ENCODE measurements around the gene ATP23.

DNA sequence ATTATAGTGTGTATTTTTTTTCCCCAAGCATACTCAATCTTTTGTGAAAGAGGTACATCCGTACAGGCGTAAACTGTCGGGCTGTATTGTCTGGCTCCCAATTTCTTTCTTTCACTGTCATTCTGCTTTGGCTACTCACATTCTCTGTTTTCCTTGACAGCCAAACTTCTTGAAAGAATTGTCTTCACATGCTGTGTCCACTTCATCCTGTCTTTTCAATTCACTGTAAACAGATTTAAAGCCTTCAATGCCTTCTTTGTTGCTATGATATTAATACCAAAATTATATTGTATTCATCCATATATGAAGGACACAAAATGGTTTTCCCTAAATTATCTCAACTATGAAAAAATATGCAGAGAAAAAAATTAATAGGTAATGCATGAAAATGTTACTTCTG lies 6.0 kb upstream of the ATP23 start:
- TF ChIP-seq, protein P1, sequence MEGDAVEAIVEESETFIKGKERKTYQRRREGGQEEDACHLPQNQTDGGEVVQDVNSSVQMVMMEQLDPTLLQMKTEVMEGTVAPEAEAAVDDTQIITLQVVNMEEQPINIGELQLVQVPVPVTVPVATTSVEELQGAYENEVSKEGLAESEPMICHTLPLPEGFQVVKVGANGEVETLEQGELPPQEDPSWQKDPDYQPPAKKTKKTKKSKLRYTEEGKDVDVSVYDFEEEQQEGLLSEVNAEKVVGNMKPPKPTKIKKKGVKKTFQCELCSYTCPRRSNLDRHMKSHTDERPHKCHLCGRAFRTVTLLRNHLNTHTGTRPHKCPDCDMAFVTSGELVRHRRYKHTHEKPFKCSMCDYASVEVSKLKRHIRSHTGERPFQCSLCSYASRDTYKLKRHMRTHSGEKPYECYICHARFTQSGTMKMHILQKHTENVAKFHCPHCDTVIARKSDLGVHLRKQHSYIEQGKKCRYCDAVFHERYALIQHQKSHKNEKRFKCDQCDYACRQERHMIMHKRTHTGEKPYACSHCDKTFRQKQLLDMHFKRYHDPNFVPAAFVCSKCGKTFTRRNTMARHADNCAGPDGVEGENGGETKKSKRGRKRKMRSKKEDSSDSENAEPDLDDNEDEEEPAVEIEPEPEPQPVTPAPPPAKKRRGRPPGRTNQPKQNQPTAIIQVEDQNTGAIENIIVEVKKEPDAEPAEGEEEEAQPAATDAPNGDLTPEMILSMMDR (IDR thresholded peaks at IDR 0.05 in 2 of 3, conservative IDR thresholded peaks at IDR 0.05 in 1 of 3; ENCODE audit: control insufficient read depth in 2 of 3, extremely low read depth in 1 of 3, insufficient read depth in 1 of 3, low read depth in 3 of 3, low read length in 3 of 3), result no peak
- TF ChIP-seq, protein P2, sequence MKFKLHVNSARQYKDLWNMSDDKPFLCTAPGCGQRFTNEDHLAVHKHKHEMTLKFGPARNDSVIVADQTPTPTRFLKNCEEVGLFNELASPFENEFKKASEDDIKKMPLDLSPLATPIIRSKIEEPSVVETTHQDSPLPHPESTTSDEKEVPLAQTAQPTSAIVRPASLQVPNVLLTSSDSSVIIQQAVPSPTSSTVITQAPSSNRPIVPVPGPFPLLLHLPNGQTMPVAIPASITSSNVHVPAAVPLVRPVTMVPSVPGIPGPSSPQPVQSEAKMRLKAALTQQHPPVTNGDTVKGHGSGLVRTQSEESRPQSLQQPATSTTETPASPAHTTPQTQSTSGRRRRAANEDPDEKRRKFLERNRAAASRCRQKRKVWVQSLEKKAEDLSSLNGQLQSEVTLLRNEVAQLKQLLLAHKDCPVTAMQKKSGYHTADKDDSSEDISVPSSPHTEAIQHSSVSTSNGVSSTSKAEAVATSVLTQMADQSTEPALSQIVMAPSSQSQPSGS (IDR thresholded peaks at IDR 0.05; ENCODE audit: low read length), result no peak
- no peak for TF ChIP-seq SPI1 (IDR thresholded peaks at IDR 0.05; ENCODE audit: borderline replicate concordance, insufficient read depth, low read depth, low read length)
- TF ChIP-seq RFX5 (IDR thresholded peaks at IDR 0.05; ENCODE audit: low read depth, low read length), result no peak
- TF ChIP-seq, protein P3, sequence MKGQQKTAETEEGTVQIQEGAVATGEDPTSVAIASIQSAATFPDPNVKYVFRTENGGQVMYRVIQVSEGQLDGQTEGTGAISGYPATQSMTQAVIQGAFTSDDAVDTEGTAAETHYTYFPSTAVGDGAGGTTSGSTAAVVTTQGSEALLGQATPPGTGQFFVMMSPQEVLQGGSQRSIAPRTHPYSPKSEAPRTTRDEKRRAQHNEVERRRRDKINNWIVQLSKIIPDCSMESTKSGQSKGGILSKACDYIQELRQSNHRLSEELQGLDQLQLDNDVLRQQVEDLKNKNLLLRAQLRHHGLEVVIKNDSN (IDR thresholded peaks at IDR 0.05; ENCODE audit: borderline replicate concordance, extremely low read length, insufficient read depth, low read depth, low read length), result no peak
- TF ChIP-seq SREBF2 (IDR thresholded peaks at IDR 0.05; ENCODE audit: low read length), result no peak
- TF ChIP-seq POLR2A (IDR thresholded peaks at IDR 0.05; ENCODE audit: low read depth, low read length), result no peak
- TF ChIP-seq POLR2AphosphoS5 (IDR thresholded peaks at IDR 0.05; ENCODE audit: low read length), result no peak
- TF ChIP-seq, protein P4, sequence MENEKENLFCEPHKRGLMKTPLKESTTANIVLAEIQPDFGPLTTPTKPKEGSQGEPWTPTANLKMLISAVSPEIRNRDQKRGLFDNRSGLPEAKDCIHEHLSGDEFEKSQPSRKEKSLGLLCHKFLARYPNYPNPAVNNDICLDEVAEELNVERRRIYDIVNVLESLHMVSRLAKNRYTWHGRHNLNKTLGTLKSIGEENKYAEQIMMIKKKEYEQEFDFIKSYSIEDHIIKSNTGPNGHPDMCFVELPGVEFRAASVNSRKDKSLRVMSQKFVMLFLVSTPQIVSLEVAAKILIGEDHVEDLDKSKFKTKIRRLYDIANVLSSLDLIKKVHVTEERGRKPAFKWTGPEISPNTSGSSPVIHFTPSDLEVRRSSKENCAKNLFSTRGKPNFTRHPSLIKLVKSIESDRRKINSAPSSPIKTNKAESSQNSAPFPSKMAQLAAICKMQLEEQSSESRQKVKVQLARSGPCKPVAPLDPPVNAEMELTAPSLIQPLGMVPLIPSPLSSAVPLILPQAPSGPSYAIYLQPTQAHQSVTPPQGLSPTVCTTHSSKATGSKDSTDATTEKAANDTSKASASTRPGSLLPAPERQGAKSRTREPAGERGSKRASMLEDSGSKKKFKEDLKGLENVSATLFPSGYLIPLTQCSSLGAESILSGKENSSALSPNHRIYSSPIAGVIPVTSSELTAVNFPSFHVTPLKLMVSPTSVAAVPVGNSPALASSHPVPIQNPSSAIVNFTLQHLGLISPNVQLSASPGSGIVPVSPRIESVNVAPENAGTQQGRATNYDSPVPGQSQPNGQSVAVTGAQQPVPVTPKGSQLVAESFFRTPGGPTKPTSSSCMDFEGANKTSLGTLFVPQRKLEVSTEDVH (IDR thresholded peaks at IDR 0.05; ENCODE audit: low read depth, partially characterized antibody), result no peak
- TF ChIP-seq JUNB (IDR thresholded peaks at IDR 0.05), result no peak
- no peak for TF ChIP-seq TCF7 (IDR thresholded peaks at IDR 0.05; ENCODE audit: borderline replicate concordance)
